DOHH2 (cell line): Measurements from ENCODE around the gene ATP6V1G1.

ENCODE experiments used
- H3F3A ChIP-seq: fragments of 200-600 bp; sonication (generic), shearing (Covaris generic); 2 replicates; pipeline ENCODE4 v1.6.0; 2016; ENCODE audit warnings: antibody characterized with exemption, mild to moderate bottlenecking; ENCODE audit not compliant: control insufficient read depth, insufficient read depth
- H3K27ac ChIP-seq: fragments of 200-600 bp; sonication (generic); 2 replicates; pipeline ENCODE4 v1.5.1; 2014; ENCODE audit warnings: low read depth, mild to moderate bottlenecking, low read length, moderate library complexity
- H3K27me3 ChIP-seq: fragments of 200-600 bp; sonication (generic); 2 replicates; pipeline ENCODE4 v1.6.1; 2014; ENCODE audit warnings: mild to moderate bottlenecking, low read length, mixed read lengths; ENCODE audit not compliant: control insufficient read depth
- H3K36me3 ChIP-seq: fragments of 200-600 bp; sonication (generic); 2 replicates; pipeline ENCODE4 v1.6.1; 2014; ENCODE audit warnings: mild to moderate bottlenecking, low read length, moderate library complexity, mixed read lengths; ENCODE audit not compliant: control insufficient read depth
- H3K4me1 ChIP-seq: fragments of 200-600 bp; sonication (generic); 2 replicates; pipeline ENCODE4 v1.6.1; 2014; ENCODE audit warnings: mild to moderate bottlenecking, low read length, mixed read lengths; ENCODE audit not compliant: control insufficient read depth
- H3K4me2 ChIP-seq: fragments of 200-600 bp; sonication (generic); 2 replicates; pipeline ENCODE4 v1.6.0; 2014; ENCODE audit warnings: mild to moderate bottlenecking, low read length, moderate library complexity
- H3K4me3 ChIP-seq: fragments of 200-600 bp; sonication (generic); 2 replicates; pipeline ENCODE4 v1.5.1; 2014; ENCODE audit warnings: mild to moderate bottlenecking, low read length, mixed read lengths
- H3K79me2 ChIP-seq: fragments of 200-600 bp; sonication (generic); 2 replicates; pipeline ENCODE4 v1.6.1; 2014; ENCODE audit warnings: mild to moderate bottlenecking, low read length, mixed read lengths; ENCODE audit not compliant: control insufficient read depth
- H3K9me2 ChIP-seq: fragments of 200-600 bp; sonication (generic); replicated peaks from 2 replicates; pipeline ENCODE4 v1.6.1; 2014; ENCODE audit warnings: mild to moderate bottlenecking, low read length, mixed read lengths; ENCODE audit not compliant: control insufficient read depth
- H3K9me3 ChIP-seq: fragments of 200-600 bp; sonication (generic); 2 replicates; pipeline ENCODE4 v1.6.1; 2014; ENCODE audit warnings: antibody characterized with exemption, low read length, mixed read lengths; ENCODE audit not compliant: control insufficient read depth, insufficient read depth
- H4K20me1 ChIP-seq: fragments of 200-600 bp; sonication (generic); 2 replicates; pipeline ENCODE4 v1.6.0; 2014; ENCODE audit warnings: low read depth, mild to moderate bottlenecking, antibody characterized with exemption, low read length, moderate library complexity; ENCODE audit not compliant: control insufficient read depth, insufficient read depth
- CTCF ChIP-seq: fragments of 200-600 bp; sonication (generic); IDR thresholded peaks from one replicate; pipeline ENCODE4 v1.5.1; 2014; ENCODE audit warnings: antibody characterized with exemption, mild to moderate bottlenecking, low read depth, low read length; ENCODE audit not compliant: poor library complexity, severe bottlenecking
- EZH2phosphoT487 ChIP-seq: fragments of 200-600 bp; sonication (generic); IDR thresholded peaks from 2 replicates; pipeline ENCODE4 v1.6.1; 2017; ENCODE audit warnings: borderline replicate concordance, mild to moderate bottlenecking, antibody characterized with exemption, low read length, moderate library complexity, mixed read lengths

The ATP6V1G1 gene

GRCh38 chr9:114555696-114556095 lies 31.9 kb upstream of the ATP6V1G1 start:
- Histone ChIP-seq H3F3A (no peaks in the 10 kb centered on the region), H3K4me2 (no peak overlapping the region), H4K20me1 (no peaks in the 10 kb centered on the region), H3K27ac (no peak overlapping the region), H3K9me3 (no peaks in the 10 kb centered on the region), H3K4me3 (no peak overlapping the region), H3K79me2 (no peaks in the 10 kb centered on the region), H3K9me2 (no peaks in the 10 kb centered on the region), H3K36me3 (no peaks in the 10 kb centered on the region), H3K27me3 (peaks cover 47% of the 10 kb centered on the region), H3K4me1 (peaks cover 11% of the 10 kb centered on the region)
- TF ChIP-seq EZH2phosphoT487, result no peak
- no peak for TF ChIP-seq CTCF

- no peak overlapping the region for H3K4me2 ChIP-seq
- H3K9me3 ChIP-seq, result no peaks in the 10 kb centered on the region
- no peak overlapping the region for H3K27ac ChIP-seq
- TF ChIP-seq EZH2phosphoT487 (no peak), CTCF (no peak)
- no peaks in the 10 kb centered on the region for H3K79me2 ChIP-seq
- H3K27me3 ChIP-seq, result peaks cover 51% of the 10 kb centered on the region
- H3K4me3 ChIP-seq, result no peak overlapping the region
- H3K36me3 ChIP-seq, result no peaks in the 10 kb centered on the region
- no peaks in the 10 kb centered on the region for H3F3A ChIP-seq
- peaks cover 11% of the 10 kb centered on the region for H3K4me1 ChIP-seq
- H3K9me2 ChIP-seq, result no peaks in the 10 kb centered on the region
- no peaks in the 10 kb centered on the region for H4K20me1 ChIP-seq
Measured at GRCh38 chr9:114558027-114558675, 29.4 kb upstream of the ATP6V1G1 start.

GRCh38 chr9:114559830-114560513 lies 27.6 kb upstream of the ATP6V1G1 start:
- Histone ChIP-seq H3K4me2 (no peak overlapping the region), H3K9me3 (no peaks in the 10 kb centered on the region), H3K79me2 (no peaks in the 10 kb centered on the region)

More at GRCh38 chr9:114559830-114560513, 27.6 kb upstream of the ATP6V1G1 start:
- Histone ChIP-seq H3K27me3 (peaks cover 55% of the 10 kb centered on the region), H3K36me3 (no peaks in the 10 kb centered on the region), H3K9me2 (no peaks in the 10 kb centered on the region), H3K4me3 (no peak overlapping the region), H3F3A (peaks cover 4% of the 10 kb centered on the region; the same call in 1 of the 2 replicates), H3K4me1 (peaks cover 11% of the 10 kb centered on the region), H3K27ac (no peak overlapping the region), H4K20me1 (no peaks in the 10 kb centered on the region)
- TF ChIP-seq CTCF (no peak), EZH2phosphoT487 (no peak)
